Mesendoderm (in vitro differentiated cells): ENCODE data around the gene OAS3.

Source experiments
- DNase-seq: peaks from one replicate; pipeline ENCODE4 v3.0.0; 2013
- H2AK5ac ChIP-seq: 2 replicates; pipeline ENCODE4 v1.6.1; 2013; ENCODE audit warnings: low read length, inconsistent platforms
- H2BK120ac ChIP-seq: 2 replicates; pipeline ENCODE4 v1.6.1; 2013; ENCODE audit warnings: low read depth, mild to moderate bottlenecking, low read length, moderate library complexity, mixed read lengths
- H2BK15ac ChIP-seq: replicated peaks from 2 replicates; pipeline ENCODE4 v1.6.1; 2013; ENCODE audit warnings: low read depth, mild to moderate bottlenecking, moderate library complexity
- H2BK5ac ChIP-seq: 2 replicates; pipeline ENCODE4 v1.6.1; 2013; ENCODE audit warnings: low read length, inconsistent platforms
- H3K18ac ChIP-seq: 2 replicates; pipeline ENCODE4 v1.6.1; 2013; ENCODE audit warnings: mild to moderate bottlenecking, low read length, mixed read lengths
- H3K23ac ChIP-seq: one replicate; pipeline ENCODE4 v1.6.1; 2013; ENCODE audit warnings: low read length
- H3K27ac ChIP-seq: 2 replicates; pipeline ENCODE4 v1.5.1; 2013; ENCODE audit warnings: low read depth, mild to moderate bottlenecking, inconsistent platforms, low read length, moderate library complexity
- H3K27me3 ChIP-seq: 2 replicates; pipeline ENCODE4 v1.6.1; 2013; ENCODE audit warnings: low read length, control low read depth, mild to moderate bottlenecking, inconsistent platforms; ENCODE audit not compliant: insufficient read depth, poor library complexity
- H3K36me3 ChIP-seq: 2 replicates; pipeline ENCODE4 v1.6.1; 2013; ENCODE audit warnings: low read length, inconsistent platforms; ENCODE audit not compliant: control insufficient read depth, insufficient read depth
- H3K4ac ChIP-seq: one replicate; pipeline ENCODE4 v1.6.1; 2013; ENCODE audit warnings: low read depth, mild to moderate bottlenecking, low read length, moderate library complexity
- H3K4me1 ChIP-seq: 2 replicates; pipeline ENCODE4 v1.6.1; 2013; ENCODE audit warnings: low read depth, low read length, inconsistent platforms; ENCODE audit not compliant: control insufficient read depth
- H3K4me2 ChIP-seq: 2 replicates; pipeline ENCODE4 v1.6.1; 2013; ENCODE audit warnings: low read length
- H3K4me3 ChIP-seq: 2 replicates; pipeline ENCODE4 v1.5.1; 2013; ENCODE audit warnings: mild to moderate bottlenecking, low read length
- H3K56ac ChIP-seq: one replicate; pipeline ENCODE4 v1.6.1; 2013; ENCODE audit warnings: low read length
- H3K79me1 ChIP-seq: 2 replicates; pipeline ENCODE4 v1.6.1; 2013; ENCODE audit warnings: low read length, inconsistent platforms
- H3K79me2 ChIP-seq: 2 replicates; pipeline ENCODE4 v1.6.1; 2013; ENCODE audit warnings: mild to moderate bottlenecking, low read length; ENCODE audit not compliant: control insufficient read depth, insufficient read depth
- H3K9ac ChIP-seq: 2 replicates; pipeline ENCODE4 v1.6.1; 2013; ENCODE audit warnings: low read length, inconsistent platforms
- H4K5ac ChIP-seq: one replicate; pipeline ENCODE4 v1.6.1; 2013; ENCODE audit warnings: low read length
- H4K8ac ChIP-seq: one replicate; pipeline ENCODE4 v1.6.1; 2013; ENCODE audit warnings: low read depth, mild to moderate bottlenecking, control low read depth, low read length, moderate library complexity
- WGBS: extraction: QIAGEN DNeasy Blood & Tissue Kit; methylation state at CpG from one replicate; pipeline ENCODE4 v1.1.7; 2013; ENCODE audit warnings: low lambda C conversion rate, missing lambda C conversion rate; ENCODE audit not compliant: insufficient coverage; ENCODE audit errors: extremely low coverage; 5-methylcytosine and 5-hydroxymethylcytosine counted together

OAS3 gene

GRCh38 chr12:112974904-112975303 is 36.6 kb downstream of the OAS3 start:
- no CpG with 5 or more reads among the region's 7 CpGs for WGBS
- no peaks in the 10 kb centered on the region for H3K4me1 ChIP-seq
- no peak overlapping the region for H2AK5ac ChIP-seq
- no peaks in the 10 kb centered on the region for H3K79me1 ChIP-seq
- H4K8ac ChIP-seq, result no peak overlapping the region
- no peak overlapping the region for H2BK120ac ChIP-seq
- H2BK5ac ChIP-seq, result no peak overlapping the region
- no peak for DNase-seq
- no peak overlapping the region for H3K4ac ChIP-seq
- no peak overlapping the region for H3K27ac ChIP-seq
- H3K27me3 ChIP-seq, result no peaks in the 10 kb centered on the region
- no peak overlapping the region for H3K23ac ChIP-seq
- H3K4me2 ChIP-seq, result no peak overlapping the region
- no peak overlapping the region for H3K56ac ChIP-seq
- H3K9ac ChIP-seq, result no peak overlapping the region
- H4K5ac ChIP-seq, result no peak overlapping the region
- no peaks in the 10 kb centered on the region for H3K79me2 ChIP-seq
- no peaks in the 10 kb centered on the region for H3K36me3 ChIP-seq
- H3K4me3 ChIP-seq, result no peak overlapping the region
- no peak overlapping the region for H3K18ac ChIP-seq
- no peak overlapping the region for H2BK15ac ChIP-seq

DNA sequence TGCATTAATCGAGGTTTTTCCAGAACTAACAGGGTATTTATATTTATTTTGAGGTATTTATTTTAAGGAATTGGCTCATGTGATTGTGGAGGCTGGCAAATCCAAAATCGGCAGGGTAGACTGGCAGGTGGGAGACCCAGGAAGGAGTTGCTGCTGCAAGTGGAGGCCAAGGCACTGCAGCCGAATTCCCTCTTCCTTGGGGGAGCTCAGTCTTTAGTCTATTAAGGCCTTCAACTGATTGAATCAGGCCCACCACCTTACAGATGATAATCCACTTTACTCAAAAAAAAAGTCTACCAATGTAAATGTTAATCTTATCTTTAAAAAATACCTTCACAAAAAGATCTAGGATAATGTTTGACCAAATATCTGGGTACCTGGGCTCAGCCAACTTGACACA is 38.9 kb downstream of the OAS3 start:
- H3K27ac ChIP-seq, result no peak overlapping the region
- H3K56ac ChIP-seq, result no peak overlapping the region
- H4K5ac ChIP-seq, result no peak overlapping the region
- H3K79me2 ChIP-seq, result no peaks in the 10 kb centered on the region
- no peak overlapping the region for H2BK5ac ChIP-seq
- H3K36me3 ChIP-seq, result no peaks in the 10 kb centered on the region
- no peak overlapping the region for H3K4me3 ChIP-seq
- no peaks in the 10 kb centered on the region for H3K4me1 ChIP-seq
- H3K4me2 ChIP-seq, result no peak overlapping the region
- H3K18ac ChIP-seq, result no peak overlapping the region
- no peak overlapping the region for H4K8ac ChIP-seq
- no CpG with 5 or more reads among the region's 3 CpGs for WGBS
- no peak overlapping the region for H2BK120ac ChIP-seq
- DNase-seq, result no peak
- H3K79me1 ChIP-seq, result no peaks in the 10 kb centered on the region
- no peak overlapping the region for H2BK15ac ChIP-seq
- H2AK5ac ChIP-seq, result no peak overlapping the region
- H3K4ac ChIP-seq, result no peak overlapping the region
- no peak overlapping the region for H3K23ac ChIP-seq
- no peak overlapping the region for H3K9ac ChIP-seq
- H3K27me3 ChIP-seq, result no peaks in the 10 kb centered on the region

DNA sequence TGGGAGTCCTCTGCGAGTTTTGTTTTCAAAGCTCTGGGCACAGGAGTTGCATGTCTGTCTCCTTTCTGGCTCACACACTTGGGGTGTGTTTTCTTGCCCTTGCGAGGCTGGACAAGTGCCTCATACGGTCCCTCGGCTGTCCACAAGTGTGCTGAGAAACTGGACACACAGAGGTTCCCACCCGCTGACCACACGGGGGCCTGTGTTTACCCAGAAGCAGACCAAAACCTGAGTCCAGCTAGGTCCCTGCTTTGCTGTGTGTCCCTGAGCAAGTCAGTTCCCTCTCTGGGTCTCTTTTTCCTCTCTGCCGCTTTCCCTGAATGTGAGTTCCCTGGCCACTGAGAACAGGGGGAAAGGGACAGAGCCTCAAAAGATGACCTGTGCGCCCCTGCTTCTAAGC is 39.4 kb downstream of the OAS3 start:
- Histone ChIP-seq H3K9ac (no peak overlapping the region), H3K27ac (no peak overlapping the region), H3K27me3 (no peaks in the 10 kb centered on the region), H3K18ac (no peak overlapping the region), H3K4ac (no peak overlapping the region), H3K4me2 (no peak overlapping the region), H4K8ac (no peak overlapping the region), H3K56ac (no peak overlapping the region), H3K79me1 (no peaks in the 10 kb centered on the region), H2BK120ac (no peak overlapping the region), H2BK5ac (no peak overlapping the region), H3K79me2 (no peaks in the 10 kb centered on the region), H3K23ac (no peak overlapping the region), H3K4me1 (no peaks in the 10 kb centered on the region), H3K4me3 (no peak overlapping the region), H4K5ac (no peak overlapping the region), H3K36me3 (no peaks in the 10 kb centered on the region), H2AK5ac (no peak overlapping the region), H2BK15ac (no peak overlapping the region)
- DNase-seq, result no peak
- WGBS, result no CpG with 5 or more reads among the region's 8 CpGs

DNA sequence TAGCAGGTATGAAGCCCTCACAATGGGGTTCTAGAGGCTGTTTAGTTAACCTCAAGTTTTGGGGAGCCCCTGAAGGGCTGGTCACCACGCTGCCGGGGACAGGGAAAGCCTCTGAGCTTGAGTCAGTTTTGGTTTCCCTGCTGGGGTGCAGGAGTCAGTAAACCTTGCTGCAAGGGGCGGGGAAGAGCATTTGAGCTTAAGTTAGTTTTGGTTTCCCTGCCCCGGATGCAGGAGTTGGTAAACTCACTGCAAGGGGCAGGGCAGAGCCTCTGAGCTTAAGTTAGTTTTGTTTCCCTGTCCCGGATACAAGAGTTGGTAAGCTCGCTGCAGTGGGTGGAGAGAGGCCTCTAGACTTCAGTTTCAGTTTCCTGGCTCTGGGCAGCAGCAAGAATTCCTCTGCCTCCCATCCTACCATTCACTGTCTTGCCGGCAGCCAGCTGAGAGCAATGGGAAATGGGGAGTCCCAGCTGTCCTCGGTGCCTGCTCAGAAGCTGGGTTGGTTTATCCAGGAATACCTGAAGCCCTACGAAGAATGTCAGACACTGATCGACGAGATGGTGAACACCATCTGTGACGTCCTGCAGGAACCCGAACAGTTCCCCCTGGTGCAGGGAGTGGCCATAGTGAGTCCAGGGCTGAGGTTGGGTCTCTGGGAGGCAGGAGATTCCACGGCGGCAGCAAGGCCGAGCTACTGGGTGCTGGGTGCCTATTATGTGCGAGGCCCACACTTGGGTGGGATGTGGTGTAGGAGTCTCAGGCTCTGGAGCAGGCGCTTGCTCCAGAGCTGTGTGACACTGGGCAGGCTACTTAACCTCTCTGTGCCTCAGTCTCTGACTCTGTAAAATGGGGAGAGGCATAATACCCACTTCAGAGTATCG is 40.1 kb downstream of the OAS3 start, which contains the start of gene OAS2:
OAS2 (plus strand) TSS at position 357 of the 878 bp plus-strand sequence; CDS start at position 447, 90 bp downstream.
- Histone ChIP-seq H2BK120ac (no peak within 1 kb of the TSS), H3K36me3 (no peaks in the 10 kb centered on the region), H3K79me1 (no peaks in the 10 kb centered on the region), H3K27ac (no peak within 1 kb of the TSS), H3K9ac (no peak within 1 kb of the TSS), H2BK5ac (no peak within 1 kb of the TSS), H3K4me2 (no peak within 1 kb of the TSS), H3K4me1 (no peaks in the 10 kb centered on the region), H4K8ac (no peak within 1 kb of the TSS), H3K27me3 (no peaks in the 10 kb centered on the region), H2BK15ac (no peak within 1 kb of the TSS), H3K79me2 (no peaks in the 10 kb centered on the region), H3K4ac (no peak within 1 kb of the TSS), H3K4me3 (no peak within 1 kb of the TSS), H4K5ac (no peak within 1 kb of the TSS), H3K18ac (no peak within 1 kb of the TSS), H3K23ac (no peak within 1 kb of the TSS), H3K56ac (no peak within 1 kb of the TSS), H2AK5ac (no peak within 1 kb of the TSS)
- no CpG with 5 or more reads among the region's 19 CpGs for WGBS
- no peak for DNase-seq

DNA sequence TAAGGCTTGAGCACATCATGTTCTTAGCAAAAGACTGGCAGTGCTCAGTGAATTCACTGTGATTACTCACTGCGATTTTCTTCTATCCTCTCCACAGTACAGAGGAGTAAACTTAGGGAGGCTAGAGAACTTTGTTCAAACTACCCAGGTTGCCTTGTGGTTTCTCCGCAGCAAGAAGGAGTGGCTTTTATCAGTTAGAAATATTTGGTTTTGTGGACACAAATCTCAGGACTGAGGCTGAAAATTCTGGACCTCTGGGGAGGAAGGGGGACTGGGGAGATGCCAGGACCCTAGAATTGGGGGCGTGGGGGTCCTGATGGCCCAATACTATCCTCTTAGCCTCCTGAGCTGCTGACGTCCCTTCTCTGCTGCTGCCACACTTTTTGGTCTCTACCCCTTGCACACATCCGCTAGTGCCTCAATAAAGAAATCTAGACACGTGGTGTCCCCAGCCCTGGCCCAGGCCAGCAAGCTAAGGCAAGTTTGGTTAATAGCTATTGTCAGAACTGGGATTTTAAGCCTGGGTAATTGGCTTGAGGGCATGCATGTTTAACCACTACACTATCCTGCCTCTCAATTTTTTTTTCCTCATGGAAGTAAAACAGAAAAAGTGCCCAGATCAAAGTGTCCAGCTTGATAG is 40.9 kb downstream of the OAS3 start:
- Histone ChIP-seq H2BK5ac (no peak overlapping the region), H3K79me1 (no peaks in the 10 kb centered on the region), H4K8ac (no peak overlapping the region), H2BK15ac (no peak overlapping the region), H3K79me2 (no peaks in the 10 kb centered on the region), H3K27me3 (no peaks in the 10 kb centered on the region), H3K4me1 (no peaks in the 10 kb centered on the region), H3K27ac (no peak overlapping the region), H3K56ac (no peak overlapping the region), H3K36me3 (no peaks in the 10 kb centered on the region), H3K4me3 (no peak overlapping the region), H2AK5ac (no peak overlapping the region), H4K5ac (no peak overlapping the region), H3K4me2 (no peak overlapping the region), H3K23ac (no peak overlapping the region), H3K9ac (no peak overlapping the region), H2BK120ac (no peak overlapping the region), H3K4ac (no peak overlapping the region), H3K18ac (no peak overlapping the region)
- no peak for DNase-seq
- no CpG with 5 or more reads among the region's 6 CpGs for WGBS
